VCaP (cell line): Measurements from ENCODE around the gene QTRT2.

Source experiments
- H3K27ac ChIP-seq: fragments of 450-650 bp; 2 replicates; pipeline ENCODE4 v1.5.1; 2017
- TF ChIP-seq, protein P1 (sequence below): fragments of 450-650 bp; conservative IDR thresholded peaks from 2 replicates; pipeline ENCODE4 v1.5.1; 2017; ENCODE audit warnings: mild to moderate bottlenecking, moderate library complexity

The QTRT2 gene

DNA sequence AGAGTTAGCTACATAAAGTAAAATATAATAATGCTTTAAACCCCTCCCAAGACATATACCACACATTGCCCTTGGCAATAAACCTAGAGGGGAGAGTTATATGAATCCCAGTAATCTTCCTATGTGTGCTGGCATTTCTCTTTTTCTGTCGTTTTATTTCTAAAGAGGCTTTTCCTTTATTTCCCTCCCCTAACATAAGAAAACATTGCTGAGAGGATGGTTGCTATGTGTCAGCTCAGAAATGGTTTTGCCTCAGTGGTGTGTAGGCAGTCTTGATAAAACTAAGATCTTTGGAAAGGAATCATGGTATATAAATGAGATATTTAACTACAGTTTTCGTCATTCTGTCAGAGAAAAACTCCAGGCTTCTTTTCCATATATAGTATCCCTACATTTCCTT lies 30.2 kb upstream of the QTRT2 start:
- TF ChIP-seq, protein P1, sequence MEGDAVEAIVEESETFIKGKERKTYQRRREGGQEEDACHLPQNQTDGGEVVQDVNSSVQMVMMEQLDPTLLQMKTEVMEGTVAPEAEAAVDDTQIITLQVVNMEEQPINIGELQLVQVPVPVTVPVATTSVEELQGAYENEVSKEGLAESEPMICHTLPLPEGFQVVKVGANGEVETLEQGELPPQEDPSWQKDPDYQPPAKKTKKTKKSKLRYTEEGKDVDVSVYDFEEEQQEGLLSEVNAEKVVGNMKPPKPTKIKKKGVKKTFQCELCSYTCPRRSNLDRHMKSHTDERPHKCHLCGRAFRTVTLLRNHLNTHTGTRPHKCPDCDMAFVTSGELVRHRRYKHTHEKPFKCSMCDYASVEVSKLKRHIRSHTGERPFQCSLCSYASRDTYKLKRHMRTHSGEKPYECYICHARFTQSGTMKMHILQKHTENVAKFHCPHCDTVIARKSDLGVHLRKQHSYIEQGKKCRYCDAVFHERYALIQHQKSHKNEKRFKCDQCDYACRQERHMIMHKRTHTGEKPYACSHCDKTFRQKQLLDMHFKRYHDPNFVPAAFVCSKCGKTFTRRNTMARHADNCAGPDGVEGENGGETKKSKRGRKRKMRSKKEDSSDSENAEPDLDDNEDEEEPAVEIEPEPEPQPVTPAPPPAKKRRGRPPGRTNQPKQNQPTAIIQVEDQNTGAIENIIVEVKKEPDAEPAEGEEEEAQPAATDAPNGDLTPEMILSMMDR = no peak
- H3K27ac ChIP-seq = no peak overlapping the region

DNA sequence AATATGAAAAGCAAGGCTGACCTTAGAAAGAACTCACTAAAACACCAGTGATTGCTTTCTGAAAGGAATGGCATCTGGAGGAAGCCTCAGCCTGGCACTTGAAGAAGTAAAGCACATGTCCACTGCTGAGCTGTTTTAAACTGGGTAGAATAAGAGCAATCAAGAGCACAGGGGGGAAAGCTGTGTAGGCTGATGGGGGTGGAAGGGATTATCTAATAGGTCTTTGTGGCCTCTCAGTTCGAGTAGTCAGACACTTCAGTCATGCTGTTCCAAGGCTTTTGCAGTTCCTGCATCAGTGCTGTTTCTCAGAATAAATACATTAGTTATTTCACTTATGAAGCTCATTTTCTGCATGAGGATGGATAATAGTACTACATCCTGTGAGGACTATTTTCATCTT lies 22.8 kb upstream of the QTRT2 start:
- H3K27ac ChIP-seq = no peak overlapping the region
- TF ChIP-seq, protein P1 = no peak

DNA sequence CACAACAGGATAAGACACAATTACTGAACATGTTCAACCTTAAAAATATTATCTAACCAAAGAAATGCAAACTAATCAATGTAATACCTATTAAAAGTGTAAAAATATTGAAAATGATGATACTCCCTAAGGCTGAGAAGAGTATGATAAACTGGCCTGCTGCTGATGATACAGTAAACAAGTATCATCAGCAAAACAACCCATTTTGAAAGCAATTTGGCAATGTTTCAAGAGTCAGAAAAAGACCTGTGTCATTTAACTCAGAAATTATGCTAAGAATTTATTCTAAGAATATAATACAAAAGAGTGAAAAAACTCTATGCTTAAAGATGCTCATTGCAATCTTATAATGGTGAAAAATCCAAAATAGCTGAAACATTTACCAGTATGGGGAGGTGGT lies 22.3 kb upstream of the QTRT2 start:
- no peak overlapping the region for H3K27ac ChIP-seq

DNA sequence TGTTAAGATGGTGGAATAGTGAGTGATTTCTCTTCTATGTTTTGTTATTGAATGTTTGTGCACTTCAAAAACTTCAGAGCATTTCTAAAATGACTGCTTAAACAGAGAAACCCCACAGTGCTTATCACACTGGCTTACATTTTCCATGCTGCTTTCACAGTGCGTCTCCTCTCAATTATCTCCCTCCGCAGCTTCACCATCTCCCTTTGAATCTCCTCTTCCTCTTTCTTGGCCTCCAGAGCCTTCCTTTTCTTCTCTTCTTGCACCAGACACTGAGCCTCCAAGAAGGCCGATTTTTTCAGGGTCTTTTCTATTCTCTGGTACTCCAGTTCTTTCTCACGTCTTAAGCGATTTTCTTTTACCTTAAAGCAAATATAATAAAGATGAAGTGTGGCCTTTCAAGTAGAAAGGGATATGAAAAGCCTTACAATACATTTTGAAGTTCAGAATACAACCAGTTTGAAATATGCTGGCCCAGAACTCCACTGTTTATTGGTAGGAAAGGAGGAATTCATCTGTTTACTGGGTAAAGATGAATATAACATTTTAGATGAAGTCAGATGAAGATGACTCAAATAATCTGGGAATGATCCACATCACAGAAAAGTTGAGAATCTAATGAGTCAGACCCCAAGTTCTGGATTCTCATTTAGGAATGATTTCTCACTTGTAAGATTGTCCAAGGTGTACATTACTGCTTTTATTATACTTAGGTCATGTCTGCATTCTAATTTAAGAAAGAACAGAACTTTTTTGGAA lies 21.6 kb upstream of the QTRT2 start:
- H3K27ac ChIP-seq = no peak overlapping the region
- TF ChIP-seq, protein P1 = no peak

More for the DNA sequence above, 22.3 kb upstream of the QTRT2 start:
- TF ChIP-seq, protein P1 = no peak

DNA sequence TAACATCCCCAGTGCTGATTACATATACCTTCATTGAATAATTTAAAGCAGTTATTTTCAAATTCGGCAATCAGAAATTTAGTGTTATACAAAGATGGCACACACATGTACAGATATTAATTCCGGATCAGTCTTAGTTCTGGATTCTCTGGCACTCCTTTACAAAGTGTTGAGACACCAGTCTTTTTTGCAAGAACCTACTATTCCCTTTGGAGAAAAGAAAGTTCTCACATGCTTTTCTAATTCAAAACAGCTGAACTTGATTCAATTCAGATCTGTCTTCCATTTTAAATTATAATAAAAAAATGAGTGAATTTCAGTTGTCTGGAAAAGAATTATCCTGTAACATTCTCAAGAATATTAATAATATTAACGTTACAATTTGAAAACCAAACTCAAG lies 20.6 kb upstream of the QTRT2 start:
- TF ChIP-seq, protein P1 = no peak
- no peak overlapping the region for H3K27ac ChIP-seq

DNA sequence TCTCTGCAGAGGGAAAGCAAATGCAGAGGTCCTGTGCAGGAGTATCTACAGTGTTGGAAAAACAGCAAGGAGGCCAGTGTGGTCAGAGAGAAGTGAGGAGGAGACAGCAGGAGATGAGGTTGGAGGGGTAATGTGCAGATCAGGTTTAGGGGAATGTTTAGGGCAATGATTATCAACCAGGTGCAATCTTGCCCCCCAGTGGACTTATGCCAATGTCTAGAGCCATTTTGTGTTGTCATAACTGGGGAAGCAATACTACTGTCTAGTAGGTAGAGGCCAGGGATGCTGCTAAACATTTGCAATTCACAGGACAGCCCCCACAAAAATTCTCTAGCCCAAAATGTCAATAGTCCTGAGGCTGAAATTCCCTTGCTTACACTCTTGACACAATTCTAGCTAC lies 13.3 kb upstream of the QTRT2 start:
- TF ChIP-seq, protein P1 = no peak
- no peak overlapping the region for H3K27ac ChIP-seq

DNA sequence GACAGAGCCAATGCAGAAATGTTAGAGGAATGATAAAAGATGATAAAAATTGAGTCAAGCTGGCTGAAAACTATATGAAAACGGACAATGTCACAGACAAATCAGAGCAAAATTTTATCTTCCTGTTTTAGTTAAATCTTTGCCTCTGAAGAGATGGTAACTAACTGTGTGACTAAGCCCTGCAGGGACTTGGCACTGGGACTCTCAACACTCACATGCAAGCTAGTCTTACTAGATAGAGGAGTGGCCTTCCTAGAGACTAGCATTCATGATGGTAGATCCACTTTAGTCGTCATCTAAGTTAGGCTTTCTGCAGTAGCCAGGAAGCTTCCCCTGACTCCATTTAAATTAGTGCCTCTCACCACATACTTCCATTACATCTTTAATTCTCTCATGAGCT lies 4.3 kb upstream of the QTRT2 start:
- no peak overlapping the region for H3K27ac ChIP-seq
- TF ChIP-seq, protein P1 = no peak
